GM11168 (cell line): ENCODE results near the gene MPDU1.
"Not testable (repeated sequence)": the region's sequence is repeated elsewhere in the genome, so short reads cannot be mapped to it uniquely, and the experiment has no call there.

Experiments used
- in situ Hi-C: fragments of 300-500 bp; cut with MboI; formaldehyde crosslinking; loops from one replicate; pipeline ENCODE4 v1.12.0; 2022; ENCODE audit warnings: low sequenced_read_pairs; ENCODE audit not compliant: unreplicated experiment

MPDU1 gene

GRCh38 chr17:7579001-7579833, 4.4 kb upstream of the MPDU1 start, which contains the start of gene CD68:
Gene CD68, plus strand, starts transcription at chr17:7579638. Its CDS starts 40 bp downstream, at chr17:7579678.
- in situ Hi-C loops = no loop called here

DNA sequence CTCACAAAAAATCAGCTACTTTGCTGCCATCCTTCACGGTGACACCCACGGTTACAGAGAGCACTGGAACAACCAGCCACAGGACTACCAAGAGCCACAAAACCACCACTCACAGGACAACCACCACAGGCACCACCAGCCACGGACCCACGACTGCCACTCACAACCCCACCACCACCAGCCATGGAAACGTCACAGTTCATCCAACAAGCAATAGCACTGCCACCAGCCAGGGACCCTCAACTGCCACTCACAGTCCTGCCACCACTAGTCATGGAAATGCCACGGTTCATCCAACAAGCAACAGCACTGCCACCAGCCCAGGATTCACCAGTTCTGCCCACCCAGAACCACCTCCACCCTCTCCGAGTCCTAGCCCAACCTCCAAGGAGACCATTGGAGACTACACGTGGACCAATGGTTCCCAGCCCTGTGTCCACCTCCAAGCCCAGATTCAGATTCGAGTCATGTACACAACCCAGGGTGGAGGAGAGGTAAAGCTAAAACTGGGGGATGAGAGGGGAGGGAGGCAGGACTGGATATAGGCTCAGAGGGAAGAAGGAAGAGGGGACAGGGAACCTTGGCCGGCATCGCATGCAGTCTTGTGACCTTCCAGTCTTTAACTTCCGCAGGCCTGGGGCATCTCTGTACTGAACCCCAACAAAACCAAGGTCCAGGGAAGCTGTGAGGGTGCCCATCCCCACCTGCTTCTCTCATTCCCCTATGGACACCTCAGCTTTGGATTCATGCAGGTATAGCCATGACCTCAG, 3.6 kb upstream of the MPDU1 start:
- in situ Hi-C loops = no loop called here

GRCh38 chr17:7580604-7581575, 2.8 kb upstream of the MPDU1 start:
- in situ Hi-C loops = no loop called here

GRCh38 chr17:7582396-7583252, 1.0 kb upstream of the MPDU1 start:
- in situ Hi-C loops = no loop called here

- in situ Hi-C loops = no loop called here
Observed at GRCh38 chr17:7586673-7587419, 3.2 kb downstream of the MPDU1 start.

GRCh38 chr17:7587420-7588151, 3.9 kb downstream of the MPDU1 start:
- in situ Hi-C loops = no loop called here

DNA sequence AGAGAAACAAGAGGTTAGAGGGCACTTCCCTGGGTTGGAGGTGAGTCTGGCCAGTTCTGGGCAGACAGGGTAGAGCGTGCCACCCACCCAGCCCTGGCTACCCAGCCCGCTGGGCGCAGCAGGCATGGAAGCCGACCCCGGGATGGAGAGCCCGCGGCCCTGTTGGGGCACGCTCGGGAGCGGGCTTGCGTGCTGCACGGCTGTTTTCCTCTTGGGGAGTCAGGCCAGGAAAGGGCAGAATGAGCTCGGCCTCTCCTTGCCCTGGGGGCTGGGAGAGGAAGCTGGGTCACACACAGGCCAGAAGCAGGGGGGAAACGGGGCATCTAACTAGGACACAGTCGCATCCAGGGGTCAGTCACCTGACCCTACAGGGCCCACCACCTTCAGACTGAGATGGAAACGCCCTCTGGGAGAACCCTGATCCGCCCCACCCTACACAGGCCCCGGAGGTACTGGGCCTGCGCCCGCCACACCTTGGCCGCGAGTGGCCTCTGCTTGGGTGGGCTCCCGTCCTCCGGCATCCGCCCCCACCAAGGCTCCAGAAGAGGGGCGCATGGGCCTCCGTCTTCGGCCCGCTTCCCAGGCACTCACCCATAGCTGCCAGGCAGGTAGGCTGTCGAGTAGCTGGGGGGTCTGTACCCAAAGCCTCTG, 5.0 kb downstream of the MPDU1 start:
- in situ Hi-C loops = no loop called here

DNA sequence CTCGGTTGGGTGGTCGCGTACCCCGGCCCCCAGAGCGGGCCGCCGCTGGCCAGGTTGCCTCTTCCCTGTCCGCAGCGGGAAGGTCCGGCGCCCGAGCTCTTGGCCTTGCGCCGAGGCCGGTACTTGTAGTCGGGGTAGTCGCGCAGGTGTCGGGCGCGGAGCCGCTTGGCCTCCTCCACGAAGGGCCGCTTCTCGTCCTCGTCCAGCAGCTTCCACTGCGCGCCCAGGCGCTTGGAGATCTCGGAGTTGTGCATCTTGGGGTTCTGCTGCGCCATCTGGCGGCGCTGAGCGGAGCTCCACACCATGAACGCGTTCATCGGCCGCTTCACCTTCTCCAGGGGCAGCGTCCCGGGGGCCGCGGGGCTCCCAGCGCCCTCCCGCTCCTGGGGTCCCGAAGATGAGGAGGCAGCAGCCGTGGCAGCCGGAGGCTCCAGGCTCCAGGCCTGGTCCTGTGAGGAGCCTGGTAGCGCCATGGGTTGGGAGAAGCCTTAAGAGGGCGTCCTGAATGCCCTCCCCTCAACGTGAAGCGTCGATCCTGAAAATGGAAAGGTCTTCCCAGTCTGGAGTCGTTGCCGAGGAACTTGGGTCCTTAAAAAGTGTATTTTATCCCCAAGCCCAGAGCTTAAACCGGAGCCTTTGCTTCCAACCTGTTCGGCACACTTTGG, 5.7 kb downstream of the MPDU1 start:
- in situ Hi-C loops = no loop called here

DNA sequence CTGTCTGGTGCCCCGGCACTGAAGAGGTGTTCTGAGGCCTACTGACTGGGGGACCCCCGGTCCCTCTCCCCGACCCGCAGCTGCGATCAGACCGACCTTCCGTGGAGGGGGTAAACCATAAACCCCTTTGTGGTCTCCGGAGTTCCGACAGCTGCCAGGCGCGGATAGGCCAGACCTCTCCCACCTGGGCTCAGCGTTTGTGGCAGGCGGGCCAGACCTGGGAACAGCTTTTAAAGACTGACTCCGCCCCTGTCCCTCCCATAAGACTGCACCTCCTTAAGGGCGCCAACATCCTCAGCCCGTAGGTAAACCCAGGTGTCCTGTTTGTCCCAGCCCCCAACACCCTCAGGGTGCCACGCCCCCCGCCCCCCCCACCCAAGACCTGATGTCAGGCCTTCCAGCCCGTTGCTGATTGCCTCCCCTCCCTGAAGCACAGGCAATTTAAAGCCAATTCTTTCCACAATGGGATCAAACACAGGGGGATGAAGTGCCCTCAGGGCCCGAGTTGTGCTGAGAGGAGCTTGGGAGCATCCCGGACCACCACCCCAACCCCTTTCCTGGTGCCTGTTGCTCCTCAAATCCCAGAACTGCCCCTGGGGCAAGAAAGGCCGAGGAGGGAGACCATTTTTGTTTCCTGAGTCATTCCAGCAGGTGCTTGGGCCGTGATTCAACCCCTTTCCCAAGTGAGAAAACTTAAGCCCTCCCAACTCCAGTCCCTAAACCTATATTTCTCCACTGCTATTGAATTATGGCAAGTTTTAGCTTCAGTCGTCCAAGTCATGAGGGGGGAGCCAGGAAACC, 6.4 kb downstream of the MPDU1 start, which contains the start of gene SOX15:
Gene SOX15 (minus strand): TSS at position 204 of the 801 bp plus-strand sequence. CDS start 418 bp downstream, outside the sequence.
- in situ Hi-C loops = no loop called here

DNA sequence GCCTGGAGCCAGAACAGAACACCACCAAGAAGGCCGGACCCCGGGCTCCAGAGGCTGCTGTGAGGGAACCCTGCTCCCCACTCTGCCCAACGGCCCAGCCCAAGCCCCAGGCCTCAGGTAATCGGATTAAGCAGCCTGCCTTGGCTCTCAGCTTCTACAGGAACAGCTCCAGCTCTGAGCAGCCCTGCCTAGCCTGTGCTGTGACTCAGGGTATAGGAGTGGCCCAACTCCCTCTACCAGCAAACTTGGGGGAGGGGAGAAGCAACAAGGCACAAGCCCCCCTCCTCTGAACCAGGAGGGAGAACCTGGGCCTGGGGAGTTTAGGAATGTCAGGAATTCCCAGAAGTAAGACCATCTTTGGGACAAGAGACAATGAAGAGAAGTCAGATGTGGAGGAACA, 7.1 kb downstream of the MPDU1 start:
- in situ Hi-C loops = no loop called here

GRCh38 chr17:7591596-7591995, 7.9 kb downstream of the MPDU1 start:
- in situ Hi-C loops = no loop called here

- in situ Hi-C loops = no loop called here
Observed at GRCh38 chr17:7592422-7593021, 8.9 kb downstream of the MPDU1 start.

DNA sequence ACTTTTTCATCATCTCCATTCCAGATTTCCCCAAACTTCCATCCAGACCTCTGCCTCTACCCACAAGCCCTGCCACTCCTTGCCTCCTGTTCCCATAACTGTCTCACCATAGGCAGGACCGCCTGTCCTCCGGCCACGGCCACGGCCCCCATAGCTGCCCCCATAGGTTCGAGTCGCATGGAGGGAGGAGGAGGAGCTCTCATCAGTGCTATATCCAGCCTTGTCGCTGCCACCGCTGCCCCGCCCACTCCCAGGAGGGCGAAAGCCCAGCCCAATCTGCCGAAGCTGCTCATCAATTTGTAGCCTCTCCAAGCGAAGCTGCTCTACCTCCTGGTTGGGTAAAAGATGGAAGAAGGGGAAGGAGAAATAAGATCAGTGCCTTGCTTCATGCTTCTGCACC, 9.6 kb downstream of the MPDU1 start:
- in situ Hi-C loops = no loop called here

DNA sequence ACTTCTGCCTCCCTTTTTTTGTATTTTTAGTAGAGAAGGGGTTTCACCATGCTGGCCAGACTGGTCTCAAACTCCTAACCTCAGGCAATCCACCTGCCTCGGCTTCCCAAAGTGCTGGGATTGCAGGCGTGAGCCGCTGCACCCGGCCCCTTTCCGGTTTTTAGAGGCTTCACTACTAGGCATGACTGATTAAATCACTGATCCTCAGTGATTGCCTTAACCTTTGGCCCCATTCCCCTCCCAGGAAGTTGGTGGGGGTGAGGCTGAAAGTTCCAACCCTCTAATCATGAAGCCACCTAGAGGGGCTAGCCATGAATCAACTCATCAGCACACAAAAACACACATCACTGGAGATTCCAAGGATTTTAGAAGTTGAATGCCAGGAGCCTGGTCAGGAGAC, 13.9 kb downstream of the MPDU1 start:
- in situ Hi-C loops = not testable (repeated sequence)

DNA sequence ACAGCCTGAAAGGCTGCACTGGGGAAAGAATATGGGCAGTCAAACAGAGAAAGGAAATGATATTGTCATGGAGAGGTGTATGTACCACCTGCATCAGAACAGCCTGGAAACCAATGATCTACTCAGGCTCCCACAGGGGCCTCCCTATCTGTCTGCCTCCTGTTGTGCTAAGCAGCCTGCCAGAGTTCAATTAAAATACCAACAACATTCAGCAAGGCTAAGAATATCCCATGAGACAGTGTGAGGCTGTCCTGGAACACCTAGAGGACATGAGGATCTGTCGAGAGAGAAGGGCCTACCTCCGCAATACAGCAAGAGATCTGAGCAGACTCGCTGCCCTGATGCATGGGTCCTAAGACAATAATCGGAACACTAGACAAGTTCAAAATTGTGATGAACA, 22.6 kb downstream of the MPDU1 start:
- in situ Hi-C loops = no loop called here

- in situ Hi-C loops = no loop called here
Observed at GRCh38 chr17:7610641-7611040, 27.0 kb downstream of the MPDU1 start.
